ENCODE measurements around the gene IL4I1.

The IL4I1 gene

DNA sequence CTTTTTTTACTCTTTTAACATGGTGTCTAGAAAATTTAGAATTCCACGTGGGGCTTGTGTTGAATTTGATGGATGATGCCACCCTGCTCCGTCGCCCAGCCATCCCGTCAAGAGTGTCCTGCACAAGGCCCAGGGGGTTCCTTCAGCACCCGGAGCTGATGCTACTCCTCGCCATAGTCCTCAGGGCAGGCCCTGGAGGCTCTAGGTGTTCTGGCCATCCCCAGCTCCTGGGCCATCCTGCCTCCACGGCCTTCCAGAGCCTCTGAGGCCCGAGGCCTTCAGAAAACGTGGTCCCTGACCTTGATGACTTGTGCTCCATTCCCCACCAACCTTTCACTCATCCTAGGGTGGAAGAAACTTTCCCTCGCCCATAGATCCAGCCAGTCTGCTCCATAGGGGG is 22.9 kb downstream of the IL4I1 start:
- Histone ChIP-seq H3K9me3 (ENCODE audit: control insufficient read depth, insufficient read depth, low read length) (no peaks in the 10 kb centered on the region), H3K36me3 (ENCODE audit: insufficient read depth, low read length) (no peaks in the 10 kb centered on the region), H3K4me1 (ENCODE audit: insufficient read depth, low read length) (peaks cover 5% of the 10 kb centered on the region; the same call in 1 of the 2 replicates), H3K9ac (ENCODE audit: low read depth, low read length) (no peak overlapping the region)

- no peak overlapping the region for H3K9ac ChIP-seq (ENCODE audit: low read depth, low read length)
- no peaks in the 10 kb centered on the region for H3K36me3 ChIP-seq (ENCODE audit: insufficient read depth, low read length)
- no peaks in the 10 kb centered on the region for H3K9me3 ChIP-seq (ENCODE audit: control insufficient read depth, insufficient read depth, low read length)
- no peaks in the 10 kb centered on the region; the same call in 1 of the 2 replicates for H3K4me1 ChIP-seq (ENCODE audit: insufficient read depth, low read length)
Observed at GRCh38 chr19:49873129-49873521, 23.6 kb downstream of the IL4I1 start.

DNA sequence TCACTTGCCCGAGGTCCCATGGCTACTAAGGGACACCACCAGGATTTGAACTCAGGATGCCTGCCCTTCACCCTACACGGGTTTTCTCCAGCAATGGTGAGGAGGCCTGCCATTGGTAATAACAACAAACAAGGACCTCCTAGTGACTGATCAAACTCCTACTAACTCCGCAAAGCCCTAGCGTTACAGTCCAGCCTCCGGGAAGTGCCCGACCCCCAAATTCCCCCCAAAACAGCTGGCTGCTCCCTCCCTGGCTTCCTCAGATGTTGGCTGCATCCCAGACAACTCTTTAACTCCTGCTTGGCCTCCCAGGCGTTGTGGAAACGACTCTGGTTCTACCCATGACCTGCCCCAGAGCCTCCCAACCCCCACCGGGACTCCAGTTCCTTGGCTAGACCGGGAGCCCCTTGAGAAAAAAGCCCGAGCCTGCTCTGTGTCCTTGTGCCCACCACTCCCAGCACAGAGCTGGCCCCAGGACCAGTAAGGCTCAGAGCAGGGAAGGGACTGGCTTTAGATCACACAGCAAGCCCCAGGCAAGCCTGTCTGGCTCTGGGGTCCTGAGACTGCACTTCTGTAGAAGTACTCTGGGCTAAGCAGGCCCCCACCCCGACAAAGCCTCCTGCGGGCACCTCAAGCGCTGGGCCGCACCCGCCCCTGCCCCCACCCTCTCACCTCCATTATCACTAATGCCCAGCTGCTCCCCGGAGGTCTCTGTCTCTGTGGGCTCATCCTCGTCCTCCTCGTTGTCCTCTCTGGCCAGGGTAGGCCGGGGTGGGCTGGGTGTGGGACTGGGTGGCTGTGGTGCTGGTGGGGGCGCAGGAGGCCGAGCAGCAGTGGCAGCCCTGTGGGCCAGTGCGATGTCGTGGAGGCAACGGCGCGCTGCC is 24.2 kb downstream of the IL4I1 start:
- Histone ChIP-seq H3K9ac (ENCODE audit: low read depth, low read length) (no peak overlapping the region), H3K4me1 (ENCODE audit: insufficient read depth, low read length) (no peaks in the 10 kb centered on the region; the same call in 1 of the 2 replicates), H3K9me3 (ENCODE audit: control insufficient read depth, insufficient read depth, low read length) (no peaks in the 10 kb centered on the region), H3K36me3 (ENCODE audit: insufficient read depth, low read length) (no peaks in the 10 kb centered on the region)

GRCh38 chr19:49871349-49871985 is 25.2 kb downstream of the IL4I1 start:
- Histone ChIP-seq H3K9ac (ENCODE audit: low read depth, low read length) (no peak overlapping the region), H3K36me3 (ENCODE audit: insufficient read depth, low read length) (no peaks in the 10 kb centered on the region)

GRCh38 chr19:49870309-49870901 is 26.3 kb downstream of the IL4I1 start:
- no peaks in the 10 kb centered on the region for H3K36me3 ChIP-seq (ENCODE audit: insufficient read depth, low read length)

More at GRCh38 chr19:49871349-49871985, 25.2 kb downstream of the IL4I1 start:
- Histone ChIP-seq H3K9me3 (ENCODE audit: control insufficient read depth, insufficient read depth, low read length) (no peaks in the 10 kb centered on the region), H3K4me1 (ENCODE audit: insufficient read depth, low read length) (no peaks in the 10 kb centered on the region; the same call in 1 of the 2 replicates)

GRCh38 chr19:49869484-49870308 is 27.0 kb downstream of the IL4I1 start:
- Histone ChIP-seq H3K36me3 (ENCODE audit: insufficient read depth, low read length) (peaks cover 2% of the 10 kb centered on the region; the same call in 1 of the 2 replicates), H3K4me1 (ENCODE audit: insufficient read depth, low read length) (no peaks in the 10 kb centered on the region; the same call in 1 of the 2 replicates), H3K9ac (ENCODE audit: low read depth, low read length) (peak overlapping the region; percentile 59), H3K9me3 (ENCODE audit: control insufficient read depth, insufficient read depth, low read length) (no peaks in the 10 kb centered on the region)

More at GRCh38 chr19:49870309-49870901, 26.3 kb downstream of the IL4I1 start:
- Histone ChIP-seq H3K9ac (ENCODE audit: low read depth, low read length) (peak overlapping the region; percentile 59), H3K4me1 (ENCODE audit: insufficient read depth, low read length) (no peaks in the 10 kb centered on the region; the same call in 1 of the 2 replicates), H3K9me3 (ENCODE audit: control insufficient read depth, insufficient read depth, low read length) (no peaks in the 10 kb centered on the region)

GRCh38 chr19:49869009-49869483 is 27.6 kb downstream of the IL4I1 start:
- Histone ChIP-seq H3K9me3 (ENCODE audit: control insufficient read depth, insufficient read depth, low read length) (no peaks in the 10 kb centered on the region), H3K36me3 (ENCODE audit: insufficient read depth, low read length) (peaks cover 7% of the 10 kb centered on the region; the same call in 1 of the 2 replicates), H3K9ac (ENCODE audit: low read depth, low read length) (peak overlapping the region; percentile 49; the same call in 1 of the 2 replicates), H3K4me1 (ENCODE audit: insufficient read depth, low read length) (no peaks in the 10 kb centered on the region; the same call in 1 of the 2 replicates)

- H3K4me1 ChIP-seq (ENCODE audit: insufficient read depth, low read length), result no peaks in the 10 kb centered on the region; the same call in 1 of the 2 replicates
- peaks cover 10% of the 10 kb centered on the region; the same call in 1 of the 2 replicates for H3K36me3 ChIP-seq (ENCODE audit: insufficient read depth, low read length)
- no peaks in the 10 kb centered on the region for H3K9me3 ChIP-seq (ENCODE audit: control insufficient read depth, insufficient read depth, low read length)
- peak within 1 kb of the TSS; percentile 84 for H3K9ac ChIP-seq (ENCODE audit: low read depth, low read length)
Observed at GRCh38 chr19:49866933-49867782, 29.5 kb downstream of the IL4I1 start, which contains the start of gene PNKP. PNKP (minus strand) TSS chr19:49867576; CDS start chr19:49867204, 372 bp downstream.

DNA sequence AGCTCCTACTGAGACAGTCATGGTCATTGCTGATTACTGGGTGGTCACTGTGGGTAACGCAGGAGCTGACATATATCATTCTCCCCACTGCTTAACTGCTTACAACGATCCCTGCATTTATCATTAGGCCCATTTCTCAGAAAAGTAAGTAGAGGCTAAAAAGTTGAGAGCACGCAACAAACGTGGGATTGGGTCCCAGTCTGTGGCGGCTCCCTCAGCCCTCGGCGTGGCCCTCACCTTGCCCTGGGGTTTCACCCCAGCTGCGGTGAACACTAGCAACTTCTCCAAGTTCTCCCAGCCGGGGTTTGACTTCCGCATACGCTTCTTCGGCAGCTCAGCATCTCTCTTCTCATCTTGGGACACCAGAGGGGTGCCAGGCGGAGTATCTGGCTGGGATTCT is 31.8 kb downstream of the IL4I1 start:
- Histone ChIP-seq H3K36me3 (ENCODE audit: insufficient read depth, low read length) (peaks cover 10% of the 10 kb centered on the region), H3K4me1 (ENCODE audit: insufficient read depth, low read length) (no peaks in the 10 kb centered on the region; the same call in 1 of the 2 replicates), H3K9ac (ENCODE audit: low read depth, low read length) (no peak overlapping the region), H3K9me3 (ENCODE audit: control insufficient read depth, insufficient read depth, low read length) (no peaks in the 10 kb centered on the region)

GRCh38 chr19:49863935-49864320 is 32.8 kb downstream of the IL4I1 start:
- no peaks in the 10 kb centered on the region; the same call in 1 of the 2 replicates for H3K4me1 ChIP-seq (ENCODE audit: insufficient read depth, low read length)
- no peak overlapping the region for H3K9ac ChIP-seq (ENCODE audit: low read depth, low read length)
- H3K9me3 ChIP-seq (ENCODE audit: control insufficient read depth, insufficient read depth, low read length), result no peaks in the 10 kb centered on the region
- peaks cover 13% of the 10 kb centered on the region for H3K36me3 ChIP-seq (ENCODE audit: insufficient read depth, low read length)

DNA sequence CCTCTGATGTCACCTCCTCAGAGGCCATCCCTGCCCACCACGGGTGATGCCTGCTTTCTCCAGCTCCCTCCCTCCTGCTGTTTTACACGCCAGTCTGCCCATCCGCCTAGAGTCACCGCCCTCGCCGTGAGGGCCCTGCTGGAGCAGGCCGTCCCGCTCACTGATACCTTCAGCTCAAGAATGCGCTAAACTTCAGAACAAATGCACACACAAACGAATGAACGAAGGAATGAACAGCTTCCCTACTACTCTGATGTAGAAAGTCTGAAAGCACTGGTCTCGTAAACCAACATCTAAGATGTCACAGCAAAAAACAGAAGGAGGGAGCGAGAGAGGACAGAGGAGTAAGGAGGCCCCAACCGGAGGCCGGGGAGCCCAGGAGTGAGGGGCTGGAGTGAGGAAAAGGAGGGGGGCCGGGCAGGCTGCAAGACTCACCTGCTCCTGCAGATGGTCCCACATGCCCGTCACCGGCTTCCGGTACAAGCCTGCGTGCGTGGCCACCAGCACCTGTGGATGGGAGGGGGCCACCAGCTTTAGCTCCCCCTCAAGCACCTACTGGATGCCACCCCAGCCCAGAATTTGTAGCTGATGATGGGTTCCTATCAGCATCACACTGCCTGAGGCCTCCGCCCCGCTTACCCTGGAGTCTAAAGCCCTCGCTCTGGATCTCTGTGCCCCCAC is 33.3 kb downstream of the IL4I1 start:
- Histone ChIP-seq H3K36me3 (ENCODE audit: insufficient read depth, low read length) (peaks cover 13% of the 10 kb centered on the region), H3K4me1 (ENCODE audit: insufficient read depth, low read length) (no peaks in the 10 kb centered on the region; the same call in 1 of the 2 replicates), H3K9me3 (ENCODE audit: control insufficient read depth, insufficient read depth, low read length) (no peaks in the 10 kb centered on the region), H3K9ac (ENCODE audit: low read depth, low read length) (no peak overlapping the region)

GRCh38 chr19:49862391-49863253 is 34.1 kb downstream of the IL4I1 start:
- peaks cover 13% of the 10 kb centered on the region for H3K36me3 ChIP-seq (ENCODE audit: insufficient read depth, low read length)
- H3K9ac ChIP-seq (ENCODE audit: low read depth, low read length), result no peak overlapping the region
- H3K4me1 ChIP-seq (ENCODE audit: insufficient read depth, low read length), result no peaks in the 10 kb centered on the region; the same call in 1 of the 2 replicates
- H3K9me3 ChIP-seq (ENCODE audit: control insufficient read depth, insufficient read depth, low read length), result no peaks in the 10 kb centered on the region

Data from ES-I3 (cell line).